Astrocyte (in vitro differentiated cells and primary cell): Measurements from ENCODE around the gene STING1.

ENCODE experiments used
- CTCF ChIP-seq: IDR thresholded peaks from 2 replicates; pipeline ENCODE4 v1.5.1; 2011; ENCODE audit warnings: low read depth, mild to moderate bottlenecking, inconsistent platforms, low read length, moderate library complexity; ENCODE audit not compliant: insufficient read depth
- EZH2 ChIP-seq: IDR thresholded peaks from 2 replicates; pipeline ENCODE4 v1.6.1; 2012; ENCODE audit warnings: mild to moderate bottlenecking, low read length, inconsistent platforms; ENCODE audit not compliant: insufficient read depth

GRCh38 chr5:139473565-139473964 lies 9.0 kb downstream of the STING1 start:
- TF ChIP-seq CTCF (no peak), EZH2 (no peak)
